Activated CD4-positive, alpha-beta T cell treated with anti-CD3 and anti-CD28 coated beads for 36 hours (primary cell): Measurements from ENCODE around the gene COX6B1. TPM values are rescaled to one million over a fixed set of nuclear protein-coding genes. Genes with fewer than 3 reads are reported as not detected.
A peak's percentile ranks its signal among the peaks of the same experiment; 100 is the strongest.

Source experiments
- ATAC-seq: fragments of 200-7000 bp; cut with Tn5 transposase; one replicate; pipeline ENCODE4 v1.10.0; 2021; ENCODE audit warnings: mild to moderate bottlenecking, moderate library complexity
- CTCF ChIA-PET: fragments of 350-600 bp; sonication (Branson Sonifier 250); formaldehyde crosslinking; loops from one replicate; lab custom pipeline; 2021; ENCODE audit warnings: antibody characterized with exemption; lab: Charles Lee
- POLR2A ChIA-PET: fragments of 350-600 bp; sonication (Branson Sonifier 250); formaldehyde crosslinking; loops from one replicate; lab custom pipeline; 2021; ENCODE audit warnings: antibody characterized with exemption, inconsistent platforms; lab: Charles Lee
- DNase-seq: peaks from one replicate; pipeline ENCODE4 v3.0.0-alpha.2; 2020
- H3K27ac Mint-ChIP-seq: one replicate; pipeline ENCODE4 v1.8.0; 2021; ENCODE audit warnings: mixed read lengths
- H3K27me3 Mint-ChIP-seq: one replicate; pipeline ENCODE4 v1.8.0; 2021; ENCODE audit warnings: mixed read lengths
- H3K36me3 Mint-ChIP-seq: one replicate; pipeline ENCODE4 v1.8.0; 2021; ENCODE audit warnings: low read depth, mixed read lengths
- H3K4me1 Mint-ChIP-seq: one replicate; pipeline ENCODE4 v1.8.0; 2021; ENCODE audit warnings: mixed read lengths
- H3K4me3 Mint-ChIP-seq: one replicate; pipeline ENCODE4 v1.8.0; 2021; ENCODE audit warnings: mild to moderate bottlenecking, moderate library complexity, mixed read lengths
- H3K9me3 Mint-ChIP-seq: one replicate; pipeline ENCODE4 v1.8.0; 2021; ENCODE audit warnings: low read depth, mixed read lengths
- intact Hi-C, 2 experiments: fragments of 100-400 bp; cut with DNase I in 1 of 2; cut with micrococcal nuclease in 1 of 2; formaldehyde crosslinking; loops; one replicate each; pipeline versions ENCODE4 v1.14.2 to v1.15.1; 2022 to 2024; cut with DNase I, micrococcal nuclease
- total RNA-seq, 2 experiments: library from RNA; stranded (reverse); gene quantifications; one replicate each; pipeline ENCODE4 v1.2.3, GENCODE V29; 2021

COX6B1 gene
- total RNA-seq, 2 experiments from 2014 or later, result 385 to 437 TPM

DNA sequence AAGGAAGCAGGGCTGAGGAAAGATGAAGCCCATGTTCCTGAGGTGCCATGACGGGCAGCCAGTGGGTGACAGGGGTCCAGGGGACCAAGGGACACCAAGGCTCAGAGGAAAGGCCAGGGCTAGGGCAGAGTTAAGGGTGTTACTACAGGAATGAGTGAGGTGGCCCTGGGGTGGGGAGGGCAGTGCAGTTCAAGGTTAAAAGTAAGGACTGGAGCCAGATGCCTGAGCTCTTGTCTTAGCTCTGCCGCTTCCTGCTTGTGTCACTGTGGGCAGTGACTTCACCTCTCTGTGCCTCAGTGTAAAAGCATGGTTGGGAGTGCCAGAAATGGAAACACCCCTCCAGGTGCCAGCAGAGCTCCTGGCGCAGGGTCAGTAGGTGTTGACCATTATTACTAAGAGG lies 11.5 kb upstream of the COX6B1 start:
- Mint-ChIP-seq H3K9me3 (no peaks in the 10 kb centered on the region), H3K27ac (no peak overlapping the region), H3K27me3 (no peaks in the 10 kb centered on the region), H3K36me3 (peaks cover 32% of the 10 kb centered on the region), H3K4me1 (peaks cover 7% of the 10 kb centered on the region), H3K4me3 (no peak overlapping the region)
- ATAC-seq, result no peak
- DNase-seq, result no peak
- ChIA-PET CTCF (interaction anchor here (0.6 kb wide), 1 partner anchor 280 kb away, joined by 3 read pairs; no protein-coding TSS in a partner anchor), POLR2A (no interaction called here)
- intact Hi-C loops, result no loop called here

DNA sequence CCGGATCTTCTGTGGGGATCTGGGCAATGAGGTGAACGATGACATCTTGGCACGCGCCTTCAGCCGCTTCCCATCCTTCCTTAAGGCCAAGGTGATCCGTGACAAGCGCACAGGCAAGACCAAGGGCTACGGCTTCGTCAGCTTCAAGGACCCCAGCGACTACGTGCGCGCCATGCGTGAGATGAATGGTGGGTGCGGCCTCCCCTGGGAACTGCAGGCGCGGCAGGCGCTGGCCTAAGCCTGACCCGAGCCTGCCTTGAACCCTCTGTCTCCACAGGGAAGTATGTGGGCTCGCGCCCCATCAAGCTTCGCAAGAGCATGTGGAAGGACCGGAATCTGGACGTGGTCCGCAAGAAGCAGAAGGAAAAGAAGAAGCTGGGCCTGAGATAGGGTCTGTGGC lies 11.0 kb upstream of the COX6B1 start:
- CTCF ChIA-PET, result no interaction called here
- H3K9me3 Mint-ChIP-seq, result no peaks in the 10 kb centered on the region
- intact Hi-C loops, result no loop called here

DNA sequence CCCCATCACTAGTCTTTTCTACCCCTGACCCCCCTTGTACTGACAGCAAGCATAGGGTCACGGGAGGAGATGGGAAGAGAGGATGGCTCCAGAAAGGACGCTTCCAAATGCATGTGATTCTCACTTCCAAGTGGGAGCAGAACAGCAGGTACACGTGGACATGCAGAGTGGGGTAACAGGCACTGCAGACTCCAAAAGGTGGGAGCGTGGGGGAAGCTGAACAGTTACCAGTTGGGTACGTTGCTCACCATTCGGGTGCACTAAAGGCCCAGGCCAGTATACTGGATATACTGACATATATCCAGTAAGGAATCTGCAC lies 8.8 kb upstream of the COX6B1 start:
- Mint-ChIP-seq H3K9me3 (no peaks in the 10 kb centered on the region), H3K27ac (no peak overlapping the region), H3K4me3 (no peak overlapping the region), H3K36me3 (peaks cover 17% of the 10 kb centered on the region), H3K27me3 (no peaks in the 10 kb centered on the region), H3K4me1 (peaks cover 20% of the 10 kb centered on the region)
- CTCF ChIA-PET, result no interaction called here
- intact Hi-C loops, result no loop called here
- POLR2A ChIA-PET, result no interaction called here
- ATAC-seq, result no peak
- DNase-seq, result no peak

More for the DNA sequence above, 11.0 kb upstream of the COX6B1 start:
- peaks cover 10% of the 10 kb centered on the region for H3K4me1 Mint-ChIP-seq
- H3K4me3 Mint-ChIP-seq, result no peak overlapping the region
- POLR2A ChIA-PET, result no interaction called here
- H3K27me3 Mint-ChIP-seq, result no peaks in the 10 kb centered on the region
- H3K27ac Mint-ChIP-seq, result no peak overlapping the region
- ATAC-seq, result no peak
- no peak for DNase-seq
- peaks cover 30% of the 10 kb centered on the region for H3K36me3 Mint-ChIP-seq

DNA sequence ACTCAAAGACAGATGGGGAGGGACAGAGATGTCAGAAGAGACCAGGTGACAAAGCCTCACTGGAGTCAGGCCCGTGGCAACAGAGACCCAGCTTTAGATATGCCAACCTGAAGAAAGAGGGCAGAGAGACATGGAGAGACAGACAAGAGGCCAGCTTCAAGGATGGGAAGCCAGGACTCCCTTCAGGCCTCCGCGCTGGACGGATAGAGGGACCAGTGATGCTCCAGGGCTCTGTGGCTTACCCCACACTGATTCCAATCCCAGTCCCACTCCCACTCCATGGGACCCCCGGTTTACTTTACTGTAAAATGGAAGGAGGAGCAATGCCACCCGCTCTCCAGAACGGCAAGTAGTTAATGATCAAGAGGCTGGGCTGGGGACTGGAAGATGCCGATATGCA lies 8.3 kb upstream of the COX6B1 start:
- Mint-ChIP-seq H3K27me3 (no peaks in the 10 kb centered on the region), H3K9me3 (no peaks in the 10 kb centered on the region), H3K27ac (no peak overlapping the region), H3K4me1 (peaks cover 26% of the 10 kb centered on the region), H3K36me3 (peaks cover 17% of the 10 kb centered on the region), H3K4me3 (no peak overlapping the region)
- ChIA-PET POLR2A (no interaction called here), CTCF (no interaction called here)
- DNase-seq (no peak), ATAC-seq (no peak)
- intact Hi-C loops, result loop anchor here (5.0 to 10.0 kb wide), 3 partner anchors 93 to 485 kb away; partner anchors contain the start of genes FXYD5 (in 1 of the 2), IGFLR1 (in 1 of the 2) and TMEM147 (in 1 of the 2)

DNA sequence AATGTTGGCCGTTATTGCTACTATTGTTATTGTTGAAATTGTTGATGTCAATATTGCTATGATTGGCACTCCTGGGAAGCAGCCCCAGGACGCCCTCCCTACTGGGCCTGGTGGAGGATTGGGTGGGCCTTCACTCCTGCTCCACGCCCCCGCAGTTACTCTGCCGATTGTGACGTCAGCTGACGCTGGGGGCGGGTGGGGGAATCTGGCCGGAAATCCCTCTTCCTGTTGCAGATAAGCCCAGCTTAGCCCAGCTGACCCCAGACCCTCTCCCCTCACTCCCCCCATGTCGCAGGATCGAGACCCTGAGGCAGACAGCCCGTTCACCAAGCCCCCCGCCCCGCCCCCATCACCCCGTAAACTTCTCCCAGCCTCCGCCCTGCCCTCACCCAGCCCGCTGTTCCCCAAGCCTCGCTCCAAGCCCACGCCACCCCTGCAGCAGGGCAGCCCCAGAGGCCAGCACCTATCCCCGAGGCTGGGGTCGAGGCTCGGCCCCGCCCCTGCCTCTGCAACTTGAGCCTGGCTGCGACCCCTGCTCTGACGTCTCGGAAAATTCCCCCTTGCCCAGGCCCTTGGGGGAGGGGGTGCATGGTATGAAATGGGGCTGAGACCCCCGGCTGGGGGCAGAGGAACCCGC lies 6.5 kb upstream of the COX6B1 start, which contains the start of gene ETV2:
ETV2 (plus strand) TSS at position 231 of the 637 bp plus-strand sequence. CDS start 716 bp downstream, outside the sequence.
- peaks cover 8% of the 10 kb centered on the region for H3K36me3 Mint-ChIP-seq
- H3K4me1 Mint-ChIP-seq, result peaks cover 35% of the 10 kb centered on the region
- no peaks in the 10 kb centered on the region for H3K9me3 Mint-ChIP-seq
- H3K27me3 Mint-ChIP-seq, result no peaks in the 10 kb centered on the region
- DNase-seq (peak; percentile 71), ATAC-seq (no peak)
- ChIA-PET CTCF (interaction anchor here (0.8 kb wide), 1 partner anchor 260 kb away, joined by 3 read pairs; no protein-coding TSS in a partner anchor), POLR2A (no interaction called here)
- H3K27ac Mint-ChIP-seq, result peak within 1 kb of the TSS; percentile 47
- peak within 1 kb of the TSS; percentile 77 for H3K4me3 Mint-ChIP-seq
- intact Hi-C loops, result loop anchor here (5.0 to 10.0 kb wide), 3 partner anchors 94 to 487 kb away; partner anchors contain the start of genes FXYD5 (in 1 of the 2), IGFLR1 (in 1 of the 2) and TMEM147 (in 1 of the 2)

DNA sequence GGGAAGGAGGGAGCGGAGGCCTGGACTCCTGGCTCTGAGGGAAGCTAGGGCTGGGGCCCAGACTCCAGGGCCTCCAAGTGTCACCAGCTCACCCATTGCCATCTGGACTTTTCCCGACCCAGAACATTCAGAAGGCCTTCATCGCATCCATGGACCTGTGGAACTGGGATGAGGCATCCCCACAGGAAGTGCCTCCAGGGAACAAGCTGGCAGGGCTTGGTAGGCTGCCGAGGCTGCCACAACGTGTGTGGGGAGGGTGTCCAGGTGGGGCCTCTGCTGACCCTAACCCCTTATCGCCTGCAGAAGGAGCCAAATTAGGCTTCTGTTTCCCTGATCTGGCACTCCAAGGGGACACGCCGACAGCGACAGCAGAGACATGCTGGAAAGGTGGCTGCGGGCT lies 5.8 kb upstream of the COX6B1 start:
- Mint-ChIP-seq H3K27ac (no peak overlapping the region), H3K4me3 (peak overlapping the region; percentile 77), H3K27me3 (no peaks in the 10 kb centered on the region), H3K4me1 (peaks cover 35% of the 10 kb centered on the region), H3K36me3 (peaks cover under 1% of the 10 kb centered on the region), H3K9me3 (no peaks in the 10 kb centered on the region)
- ATAC-seq, result no peak
- intact Hi-C loops, result loop anchor here (5.0 to 10.0 kb wide), 3 partner anchors 95 to 488 kb away; partner anchors contain the start of genes FXYD5 (in 1 of the 2), IGFLR1 (in 1 of the 2) and TMEM147 (in 1 of the 2)
- no peak for DNase-seq
- CTCF ChIA-PET, result interaction anchor here (0.8 to 1.0 kb wide), 2 partner anchors 52 to 259 kb away, joined by 3 to 5 read pairs; no protein-coding TSS in a partner anchor
- POLR2A ChIA-PET, result no interaction called here

DNA sequence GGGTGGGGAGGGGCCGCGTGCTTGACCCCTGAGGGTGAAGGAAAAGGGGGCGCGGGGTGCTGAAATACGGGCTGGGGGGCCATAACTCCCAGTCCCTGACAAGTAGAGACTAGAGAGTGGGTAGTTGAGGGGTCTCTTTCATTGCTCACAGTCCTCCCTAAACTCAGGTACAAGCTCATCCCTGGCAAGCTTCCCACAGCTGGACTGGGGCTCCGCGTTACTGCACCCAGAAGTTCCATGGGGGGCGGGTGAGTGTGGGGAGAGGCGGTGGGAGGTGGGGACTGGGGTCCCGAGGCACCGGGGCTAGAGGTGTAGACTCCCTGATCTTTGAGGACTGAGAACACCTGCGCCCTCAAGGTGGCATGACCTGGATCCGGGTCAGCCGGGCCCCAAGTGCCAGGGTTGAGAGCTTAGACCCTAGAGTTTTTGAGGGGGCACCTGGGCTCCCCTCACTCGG lies 5.3 kb upstream of the COX6B1 start:
- no peak for DNase-seq
- ChIA-PET POLR2A (no interaction called here), CTCF (interaction anchor here (1.0 kb wide), 1 partner anchor 52 kb away, joined by 5 read pairs; no protein-coding TSS in a partner anchor)
- Mint-ChIP-seq H3K9me3 (no peaks in the 10 kb centered on the region), H3K4me3 (peak overlapping the region; percentile 77), H3K4me1 (peaks cover 35% of the 10 kb centered on the region), H3K27me3 (no peaks in the 10 kb centered on the region), H3K36me3 (no peaks in the 10 kb centered on the region), H3K27ac (no peak overlapping the region)
- intact Hi-C loops, result loop anchor here (1.0 to 10.0 kb wide), 8 partner anchors 15 to 488 kb away; partner anchors contain the start of genes TMEM147 (in 2 of the 2), FXYD5 (in 1 of the 2), IGFLR1 (in 1 of the 2) and THAP8 (in 1 of the 2)
- ATAC-seq, result no peak

DNA sequence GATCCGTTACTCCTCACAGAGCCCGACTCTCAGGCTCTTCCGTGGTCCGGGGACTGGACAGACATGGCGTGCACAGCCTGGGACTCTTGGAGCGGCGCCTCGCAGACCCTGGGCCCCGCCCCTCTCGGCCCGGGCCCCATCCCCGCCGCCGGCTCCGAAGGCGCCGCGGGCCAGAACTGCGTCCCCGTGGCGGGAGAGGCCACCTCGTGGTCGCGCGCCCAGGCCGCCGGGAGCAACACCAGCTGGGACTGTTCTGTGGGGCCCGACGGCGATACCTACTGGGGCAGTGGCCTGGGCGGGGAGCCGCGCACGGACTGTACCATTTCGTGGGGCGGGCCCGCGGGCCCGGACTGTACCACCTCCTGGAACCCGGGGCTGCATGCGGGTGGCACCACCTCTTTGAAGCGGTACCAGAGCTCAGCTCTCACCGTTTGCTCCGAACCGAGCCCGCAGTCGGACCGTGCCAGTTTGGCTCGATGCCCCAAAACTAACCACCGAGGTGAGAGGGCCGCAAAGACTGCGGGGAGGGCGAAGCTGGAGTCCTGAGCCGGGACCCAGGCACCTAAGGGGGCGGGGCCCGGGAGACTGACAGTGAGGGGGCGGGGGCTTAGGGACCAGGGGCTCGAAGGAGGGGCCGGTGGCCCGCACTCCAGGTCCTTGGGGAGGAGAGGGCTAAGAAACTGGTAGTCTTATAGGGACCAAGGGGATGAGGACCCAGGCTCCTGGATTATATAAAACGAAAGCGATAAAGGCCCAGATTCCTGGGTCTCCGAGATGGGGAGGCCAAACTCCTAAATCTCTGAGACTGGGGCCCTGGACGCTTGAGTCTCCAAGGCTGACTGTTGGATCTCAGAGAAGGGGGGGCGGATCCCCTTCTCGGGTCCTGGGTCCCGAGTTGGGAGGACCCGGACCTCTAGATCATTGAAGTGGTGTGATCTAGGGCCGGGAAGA lies 4.6 kb upstream of the COX6B1 start:
- CTCF ChIA-PET, result interaction anchor here (1.0 to 1.4 kb wide), 3 partner anchors 51 to 95 kb away, joined by 3 to 5 read pairs (median 3); no protein-coding TSS in a partner anchor
- H3K4me1 Mint-ChIP-seq, result peaks cover 35% of the 10 kb centered on the region

DNA sequence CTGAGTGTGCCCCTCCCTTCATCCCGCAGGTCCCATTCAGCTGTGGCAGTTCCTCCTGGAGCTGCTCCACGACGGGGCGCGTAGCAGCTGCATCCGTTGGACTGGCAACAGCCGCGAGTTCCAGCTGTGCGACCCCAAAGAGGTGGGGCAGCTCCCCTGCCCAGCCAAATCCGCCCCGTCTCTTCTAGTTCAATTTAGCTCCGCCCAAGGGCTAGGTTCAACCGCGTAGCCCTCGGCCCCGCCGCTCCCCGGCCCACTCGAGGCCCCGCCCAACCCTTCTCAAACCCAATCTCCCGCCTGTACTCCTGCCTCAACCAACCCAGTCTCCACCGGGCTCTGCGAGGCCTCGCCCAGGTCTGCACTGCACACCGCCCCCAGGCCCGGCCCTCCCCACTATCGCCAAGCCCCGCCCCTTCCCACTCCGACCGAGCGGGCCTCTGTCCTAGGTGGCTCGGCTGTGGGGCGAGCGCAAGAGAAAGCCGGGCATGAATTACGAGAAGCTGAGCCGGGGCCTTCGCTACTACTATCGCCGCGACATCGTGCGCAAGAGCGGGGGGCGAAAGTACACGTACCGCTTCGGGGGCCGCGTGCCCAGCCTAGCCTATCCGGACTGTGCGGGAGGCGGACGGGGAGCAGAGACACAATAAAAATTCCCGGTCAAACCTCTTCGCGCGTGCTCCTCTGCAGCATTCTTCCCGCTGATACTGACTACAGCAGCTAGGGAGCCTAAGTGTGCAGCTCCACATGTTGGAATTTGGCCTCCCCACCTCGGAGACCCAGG lies 3.7 kb upstream of the COX6B1 start:
- POLR2A ChIA-PET, result interaction anchor here (1.5 to 1.7 kb wide), 2 partner anchors 67 to 69 kb away, joined by 4 to 7 read pairs; no protein-coding TSS in a partner anchor
- H3K4me3 Mint-ChIP-seq, result peak overlapping the region; percentile 77

More for the DNA sequence above, 4.6 kb upstream of the COX6B1 start:
- POLR2A ChIA-PET, result interaction anchor here (0.7 to 1.7 kb wide), 3 partner anchors 9 to 70 kb away, joined by 4 to 7 read pairs (median 4); no protein-coding TSS in a partner anchor
- peak overlapping the region; percentile 77 for H3K4me3 Mint-ChIP-seq
- H3K36me3 Mint-ChIP-seq, result no peaks in the 10 kb centered on the region
- DNase-seq (peak; percentile 89), ATAC-seq (peak; percentile 30)
- H3K27ac Mint-ChIP-seq, result peak overlapping the region; percentile 83
- intact Hi-C loops, result loop anchor here (1.0 to 10.0 kb wide), 16 partner anchors 15 to 497 kb away; partner anchors contain the start of genes THAP8 (in 2 of the 2), TMEM147 (in 2 of the 2), WDR62 (in 2 of the 2) and ALKBH6 (in 1 of the 2)
- no peaks in the 10 kb centered on the region for H3K27me3 Mint-ChIP-seq
- no peaks in the 10 kb centered on the region for H3K9me3 Mint-ChIP-seq

More for the DNA sequence above, 3.7 kb upstream of the COX6B1 start:
- Mint-ChIP-seq H3K27ac (peak overlapping the region; percentile 83), H3K9me3 (no peaks in the 10 kb centered on the region), H3K27me3 (no peaks in the 10 kb centered on the region), H3K36me3 (peaks cover 3% of the 10 kb centered on the region), H3K4me1 (peaks cover 40% of the 10 kb centered on the region)
- CTCF ChIA-PET, result interaction anchor here (0.5 to 1.4 kb wide), 4 partner anchors 33 to 104 kb away, joined by 3 read pairs; partner anchors contain the start of gene LIN37
- peak; percentile 98 for DNase-seq
- peak; percentile 86 for ATAC-seq
- intact Hi-C loops, result loop anchor here (1.0 to 10.0 kb wide), 13 partner anchors 16 to 496 kb away; partner anchors contain the start of genes ALKBH6 (in 1 of the 2), ARHGAP33 (in 1 of the 2), CAPNS1 (in 1 of the 2) and FXYD5 (in 1 of the 2)
